ENCODE results near the gene CDKN2D. TPM values are rescaled to one million over a fixed set of nuclear protein-coding genes. Genes with fewer than 3 reads are reported as not detected.
A peak's percentile ranks its signal among the peaks of the same experiment; 100 is the strongest.
"Not testable (repeated sequence)": the region's sequence is repeated elsewhere in the genome, so short reads cannot be mapped to it uniquely, and the experiment has no call there.

The CDKN2D gene
- polyA plus RNA-seq, 5 donors: 10.3 to 13.7 (median 11.4) TPM

GRCh38 chr19:10583036-10583776 is 14.4 kb upstream of the CDKN2D start:
- no peak for DNase-seq

DNA sequence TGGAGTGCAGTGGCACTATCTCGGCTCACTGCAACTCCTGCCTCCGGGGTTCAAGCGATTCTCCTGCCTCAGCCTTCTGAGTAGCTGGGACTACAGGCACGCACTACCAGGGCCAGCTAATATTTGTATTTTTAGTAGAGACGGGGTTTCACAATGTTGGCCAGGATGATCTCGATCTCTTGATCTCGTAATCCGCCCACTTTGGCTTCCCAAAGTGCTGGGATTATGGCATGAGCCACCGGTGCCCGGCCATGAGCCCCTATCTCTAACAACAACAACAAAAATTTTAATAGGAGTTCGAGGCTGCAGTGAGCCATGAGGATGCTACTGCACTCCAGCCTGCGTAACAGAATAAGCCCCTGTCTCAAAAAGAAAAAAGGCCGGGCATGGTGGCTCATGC is 13.3 kb upstream of the CDKN2D start:
- no peak for DNase-seq

DNA sequence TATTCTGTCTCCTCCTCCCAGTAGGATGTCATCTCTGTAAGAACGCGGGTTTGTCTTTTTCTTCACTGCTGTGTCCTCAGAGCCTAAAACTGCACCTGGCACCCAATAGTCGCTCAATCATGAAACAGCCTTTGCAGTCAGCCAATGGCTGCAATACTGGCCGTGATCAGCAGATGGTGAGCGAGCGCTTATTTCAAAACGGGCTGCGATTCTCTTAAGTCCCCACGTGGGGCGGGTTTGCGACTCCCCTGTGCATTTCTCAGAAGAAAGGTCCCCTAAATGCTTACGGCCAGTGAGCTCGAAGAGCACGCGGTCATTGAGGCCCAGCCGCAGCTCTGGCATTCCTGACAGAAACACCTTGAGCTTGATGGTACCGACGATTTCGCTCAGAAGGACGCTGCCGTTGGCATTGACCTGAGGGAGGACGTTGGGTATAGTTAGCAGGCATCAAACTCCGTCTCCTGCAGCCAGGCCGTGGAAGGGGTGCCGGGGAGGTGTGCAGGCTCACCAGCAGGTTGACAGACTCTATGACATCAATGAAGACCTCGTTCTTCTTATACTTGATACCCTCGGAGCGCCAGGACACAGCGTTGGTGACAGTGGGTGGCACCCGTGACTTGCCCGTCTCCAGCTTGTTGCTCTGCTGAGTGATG is 12.3 kb upstream of the CDKN2D start:
- DNase-seq: peak in 1 of 2 donors; percentile 85

DNA sequence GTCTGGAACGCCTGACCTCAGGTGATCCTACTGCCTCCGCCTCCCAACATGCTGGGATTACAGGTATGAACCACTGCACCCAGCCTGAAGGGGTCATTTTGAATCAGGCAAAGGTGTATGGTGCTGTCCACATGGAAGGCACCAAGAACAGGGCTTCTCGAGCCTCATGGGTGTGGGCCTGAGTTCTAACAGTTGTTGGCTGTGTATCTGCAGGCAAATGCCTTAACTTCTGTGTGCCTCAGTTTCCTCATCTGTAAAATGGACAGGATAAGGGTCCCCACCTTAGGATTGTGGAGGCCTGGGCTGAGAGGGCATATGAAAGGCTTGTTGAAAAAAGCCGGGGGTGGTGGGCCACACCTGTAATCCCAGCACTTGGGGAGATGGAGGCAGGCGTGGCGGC is 9.2 kb upstream of the CDKN2D start:
- DNase-seq: no peak

- no peak for DNase-seq
Observed at GRCh38 chr19:10575011-10575716, 6.4 kb upstream of the CDKN2D start.

DNA sequence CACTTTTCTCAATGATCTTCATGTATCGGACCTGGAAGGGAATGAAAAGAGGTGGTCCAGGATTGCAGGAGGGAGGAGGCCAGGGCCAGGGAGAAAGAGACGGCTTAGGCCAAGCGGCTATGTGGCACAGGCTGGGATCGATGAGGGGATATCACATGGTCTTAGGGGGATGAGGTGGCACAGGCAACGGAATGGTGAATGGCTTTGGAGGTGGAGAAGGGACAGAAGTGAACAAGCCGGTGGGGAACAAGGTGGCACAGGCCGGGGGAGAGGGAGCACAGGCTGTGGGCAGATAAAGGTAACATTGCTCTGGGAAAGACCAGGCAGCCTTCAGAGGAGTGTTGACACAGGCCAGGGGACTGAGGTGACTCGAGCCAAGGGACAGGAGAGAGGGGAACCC is 5.7 kb upstream of the CDKN2D start:
- DNase-seq: no peak

DNA sequence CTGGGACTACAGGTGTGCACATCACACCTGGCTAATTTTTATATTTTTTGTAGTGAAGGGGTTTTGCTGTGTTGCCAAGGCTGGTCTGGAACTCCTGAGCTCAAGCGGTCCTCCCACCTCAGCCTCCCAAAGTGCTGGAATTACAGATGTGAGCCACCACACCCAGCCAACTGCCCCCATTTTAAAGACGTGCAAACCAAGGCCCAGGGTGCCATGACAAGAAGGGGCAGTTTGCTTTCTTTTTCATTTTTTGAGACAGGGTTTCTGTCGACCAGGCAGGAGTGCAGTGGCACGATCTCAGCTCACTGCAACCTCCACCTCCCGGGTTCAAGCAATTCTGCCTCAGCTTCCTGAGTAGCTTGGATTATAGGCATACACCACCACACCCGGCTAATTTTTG is 5.0 kb upstream of the CDKN2D start:
- DNase-seq: not testable (repeated sequence)

- DNase-seq: no peak
Observed at GRCh38 chr19:10568062-10568825, 535 bp downstream of the CDKN2D start.

DNA sequence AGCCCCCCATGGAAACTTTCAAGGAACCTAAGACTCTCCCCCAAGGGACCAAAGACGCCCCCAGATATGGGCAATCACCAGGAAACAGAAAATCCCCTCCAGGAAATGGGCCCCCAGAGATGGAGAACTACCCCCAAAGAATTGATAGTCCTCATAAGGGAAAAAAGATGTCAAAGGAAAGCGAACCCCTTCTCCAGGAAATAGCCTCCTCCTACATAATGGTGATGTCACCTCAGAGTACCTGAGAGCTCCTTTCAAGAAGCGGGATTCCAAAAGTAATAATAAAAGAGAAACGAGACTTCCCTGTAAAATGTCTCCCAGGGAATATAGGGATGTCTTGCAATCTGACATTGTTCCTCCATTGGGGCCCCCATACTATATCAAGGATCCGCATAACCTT is 1.1 kb downstream of the CDKN2D start:
- no peak for DNase-seq

GRCh38 chr19:10566658-10567410 is 1.9 kb downstream of the CDKN2D start:
- DNase-seq: no peak

DNA sequence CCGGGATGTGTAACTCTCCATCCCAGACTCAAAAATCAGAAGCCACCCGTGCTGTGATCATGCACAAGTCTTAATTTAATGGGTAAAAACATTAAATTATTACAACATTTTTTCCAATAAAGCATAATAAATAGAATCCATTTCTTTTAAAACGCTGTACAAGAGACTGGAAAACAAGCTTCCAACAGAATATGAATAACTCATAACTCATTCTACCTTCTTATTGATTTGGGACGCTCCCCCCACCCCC is 2.4 kb downstream of the CDKN2D start:
- no peak for DNase-seq

- peak; percentile 96 for DNase-seq
Observed at GRCh38 chr19:10565567-10566407, 3.0 kb downstream of the CDKN2D start, which contains the start of gene KRI1. KRI1 (minus strand) TSS chr19:10566010; CDS start chr19:10565999, 11 bp downstream.

- peak in 1 of 2 donors; percentile 31 for DNase-seq
Observed at GRCh38 chr19:10565028-10565566, 3.7 kb downstream of the CDKN2D start.

DNA sequence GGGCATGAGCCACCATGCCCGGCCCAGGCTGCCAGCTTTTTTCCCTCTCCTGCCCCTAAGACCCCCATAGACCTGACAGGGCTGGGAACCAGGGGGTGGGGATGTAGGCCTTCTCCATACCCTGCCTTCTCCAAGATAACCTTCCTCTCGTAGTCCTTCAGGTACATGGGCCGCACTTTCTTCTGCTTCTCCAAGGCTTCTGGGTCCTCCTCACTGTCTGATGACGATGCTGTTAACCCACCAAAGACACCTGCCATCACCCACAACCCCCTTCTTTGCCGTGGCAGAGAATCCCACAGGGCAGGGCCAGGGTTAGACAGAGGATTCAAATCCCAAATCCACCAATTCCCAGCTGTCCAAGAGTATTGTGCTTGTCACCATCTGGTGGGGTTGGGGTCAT is 6.2 kb downstream of the CDKN2D start:
- DNase-seq: no peak

GRCh38 chr19:10560154-10560553 is 8.6 kb downstream of the CDKN2D start:
- DNase-seq: no peak

DNA sequence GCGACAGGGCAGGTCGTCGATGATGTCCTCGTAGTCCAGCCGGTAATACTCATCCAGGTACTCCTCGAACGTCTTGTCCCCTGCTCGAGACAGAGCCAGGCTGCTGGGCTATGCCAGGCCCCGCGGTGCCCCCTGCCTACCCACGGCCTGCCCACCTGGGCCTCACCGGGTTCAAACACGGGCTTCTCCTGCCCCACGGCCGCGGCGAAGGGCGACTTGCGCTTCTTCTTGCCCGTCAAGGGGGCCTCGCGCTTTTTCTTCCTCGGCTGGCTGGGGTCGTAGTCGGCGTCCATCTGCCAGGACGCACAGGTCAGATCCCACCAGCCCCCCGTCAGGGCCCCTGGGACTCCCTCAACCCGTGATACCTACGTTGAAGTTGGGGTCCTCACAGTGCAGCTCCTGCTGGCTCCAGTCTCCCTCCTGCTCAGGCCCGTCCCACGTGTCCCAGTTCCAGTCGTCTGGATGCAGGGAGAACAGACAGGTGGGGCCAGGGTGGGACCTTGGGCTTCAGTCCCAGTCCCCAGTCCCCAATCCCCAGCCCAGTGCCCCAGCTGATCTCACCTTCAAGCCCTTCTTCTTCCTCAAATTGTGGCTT is 11.1 kb downstream of the CDKN2D start:
- no peak for DNase-seq

DNA sequence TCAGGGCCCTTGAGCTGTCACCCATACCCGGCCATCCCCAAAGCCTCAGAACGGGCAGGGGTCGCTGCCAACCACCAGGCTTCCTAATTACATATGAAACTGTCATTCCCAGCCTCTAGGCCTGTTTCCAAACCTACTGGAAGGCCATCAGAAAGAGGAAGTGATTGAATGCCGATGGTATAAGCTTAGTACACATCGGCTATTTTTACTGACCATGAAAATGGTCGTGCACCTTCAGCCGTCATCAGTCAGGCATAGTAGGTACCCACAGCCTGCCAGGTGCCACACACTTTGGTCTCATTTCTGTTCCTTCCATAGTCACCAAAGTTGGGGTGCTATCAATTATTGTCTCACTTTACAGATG is 13.2 kb downstream of the CDKN2D start:
- no peak for DNase-seq

DNA sequence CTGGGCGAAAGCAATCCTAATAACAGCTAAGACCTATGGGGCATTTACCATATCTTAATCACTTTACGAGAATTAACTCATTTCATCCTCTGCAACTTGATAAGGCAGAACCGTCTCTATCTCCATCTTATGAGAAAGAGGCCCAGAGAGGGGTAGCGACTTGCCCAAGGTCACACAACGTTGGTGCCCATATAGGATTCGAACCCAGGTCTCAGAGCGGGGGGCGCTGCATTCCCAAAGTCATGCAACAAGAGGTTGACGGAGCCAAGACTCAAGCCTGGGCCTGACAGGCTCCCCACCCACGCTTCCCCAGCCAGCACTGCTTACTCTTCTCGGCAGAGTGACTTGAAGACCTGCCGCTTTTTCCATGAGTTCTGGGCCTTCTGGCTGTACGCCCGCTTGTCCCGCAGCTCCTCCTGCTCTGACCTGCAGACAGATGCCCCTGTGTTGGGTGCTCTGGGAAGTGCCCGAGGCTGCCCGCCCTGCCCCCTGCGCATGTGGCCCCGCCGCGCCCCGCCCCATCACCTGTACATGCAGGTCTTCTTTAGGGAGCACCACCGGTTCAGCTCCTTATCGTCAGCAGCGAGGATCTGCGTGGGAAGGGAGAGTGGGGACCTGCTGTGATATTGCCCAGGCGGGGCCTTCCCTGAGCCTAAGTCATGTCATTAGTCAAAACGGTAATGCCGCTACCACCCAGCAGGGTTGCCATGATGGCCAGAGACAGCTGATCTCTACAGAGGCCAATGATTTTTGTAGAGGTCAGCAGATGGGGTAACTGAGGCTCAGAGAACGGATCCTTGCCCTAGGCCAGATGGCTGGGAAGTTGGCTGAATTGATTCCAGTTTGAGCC is 13.8 kb downstream of the CDKN2D start:
- no peak for DNase-seq

GRCh38 chr19:10553943-10554381 is 14.8 kb downstream of the CDKN2D start:
- no peak for DNase-seq

All from right lung (tissue), 5 donors.